GM12872 (cell line): Measurements from ENCODE around the gene CD93.

Experiments used
- TF ChIP-seq, protein P1 (sequence below): IDR thresholded peaks from 3 replicates; pipeline ENCODE4 v1.5.1; 2011; ENCODE audit warnings: low read depth, mild to moderate bottlenecking, low read length, moderate library complexity; ENCODE audit not compliant: insufficient read depth

Gene CD93

DNA sequence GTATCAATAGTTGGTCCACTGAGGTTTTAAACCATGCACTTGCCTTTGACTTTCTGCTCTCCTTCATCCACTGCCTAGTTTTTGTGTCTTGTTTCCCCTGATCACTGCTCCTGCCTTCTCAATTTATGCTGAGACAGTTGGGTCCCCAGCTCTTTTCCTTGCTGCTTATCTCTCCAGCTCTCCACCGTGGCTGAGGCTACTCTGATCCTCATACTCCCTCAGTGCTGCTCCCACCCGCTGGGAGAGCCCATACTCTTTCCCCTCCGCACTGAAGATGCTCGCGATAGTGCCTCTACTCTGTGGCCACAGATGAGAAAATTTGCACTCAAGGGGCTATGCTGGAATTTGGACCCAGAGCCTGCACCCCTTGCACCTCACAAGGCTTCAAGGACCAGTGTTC is 33.2 kb downstream of the CD93 start:
- TF ChIP-seq, protein P1, sequence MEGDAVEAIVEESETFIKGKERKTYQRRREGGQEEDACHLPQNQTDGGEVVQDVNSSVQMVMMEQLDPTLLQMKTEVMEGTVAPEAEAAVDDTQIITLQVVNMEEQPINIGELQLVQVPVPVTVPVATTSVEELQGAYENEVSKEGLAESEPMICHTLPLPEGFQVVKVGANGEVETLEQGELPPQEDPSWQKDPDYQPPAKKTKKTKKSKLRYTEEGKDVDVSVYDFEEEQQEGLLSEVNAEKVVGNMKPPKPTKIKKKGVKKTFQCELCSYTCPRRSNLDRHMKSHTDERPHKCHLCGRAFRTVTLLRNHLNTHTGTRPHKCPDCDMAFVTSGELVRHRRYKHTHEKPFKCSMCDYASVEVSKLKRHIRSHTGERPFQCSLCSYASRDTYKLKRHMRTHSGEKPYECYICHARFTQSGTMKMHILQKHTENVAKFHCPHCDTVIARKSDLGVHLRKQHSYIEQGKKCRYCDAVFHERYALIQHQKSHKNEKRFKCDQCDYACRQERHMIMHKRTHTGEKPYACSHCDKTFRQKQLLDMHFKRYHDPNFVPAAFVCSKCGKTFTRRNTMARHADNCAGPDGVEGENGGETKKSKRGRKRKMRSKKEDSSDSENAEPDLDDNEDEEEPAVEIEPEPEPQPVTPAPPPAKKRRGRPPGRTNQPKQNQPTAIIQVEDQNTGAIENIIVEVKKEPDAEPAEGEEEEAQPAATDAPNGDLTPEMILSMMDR, result no peak

DNA sequence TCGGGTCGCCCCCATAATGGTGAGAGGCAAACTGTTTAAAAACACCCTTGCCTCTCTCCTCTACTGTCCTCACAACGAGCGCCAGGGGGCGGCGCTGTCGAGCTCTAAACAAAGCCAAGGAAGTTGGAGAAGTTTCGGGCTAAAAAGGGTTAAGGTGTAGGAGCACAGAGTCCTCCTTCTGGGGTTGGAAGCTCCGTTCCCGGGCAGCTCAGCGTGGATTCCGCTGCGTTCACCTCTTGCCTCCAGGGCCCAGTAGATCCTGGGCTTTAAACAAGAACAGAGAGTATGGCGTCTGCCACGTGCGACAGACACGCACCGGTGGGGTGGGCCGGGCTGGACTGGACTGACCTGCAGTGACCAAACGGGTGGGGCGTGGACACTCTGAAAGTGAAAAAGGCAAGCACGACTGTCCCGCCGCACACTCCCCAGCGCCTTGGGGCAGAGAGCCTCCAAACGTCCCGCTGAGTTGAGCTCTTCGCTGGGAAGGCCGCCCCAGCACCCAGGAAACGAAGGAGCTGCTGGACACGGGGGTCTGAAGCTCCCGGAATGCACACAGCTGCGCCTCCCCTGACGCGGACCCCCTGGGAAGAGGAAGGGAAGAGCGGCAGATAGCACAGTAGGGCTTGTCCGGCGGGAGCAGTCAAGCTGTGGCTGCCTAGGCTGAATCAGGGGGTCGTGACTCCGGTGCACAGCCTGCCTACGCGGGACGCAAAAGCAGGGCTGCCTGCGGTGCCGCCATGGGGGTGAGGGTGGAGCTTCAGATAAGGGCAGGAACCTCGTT is 35.1 kb downstream of the CD93 start:
- TF ChIP-seq, protein P1, result peak; percentile 41

DNA sequence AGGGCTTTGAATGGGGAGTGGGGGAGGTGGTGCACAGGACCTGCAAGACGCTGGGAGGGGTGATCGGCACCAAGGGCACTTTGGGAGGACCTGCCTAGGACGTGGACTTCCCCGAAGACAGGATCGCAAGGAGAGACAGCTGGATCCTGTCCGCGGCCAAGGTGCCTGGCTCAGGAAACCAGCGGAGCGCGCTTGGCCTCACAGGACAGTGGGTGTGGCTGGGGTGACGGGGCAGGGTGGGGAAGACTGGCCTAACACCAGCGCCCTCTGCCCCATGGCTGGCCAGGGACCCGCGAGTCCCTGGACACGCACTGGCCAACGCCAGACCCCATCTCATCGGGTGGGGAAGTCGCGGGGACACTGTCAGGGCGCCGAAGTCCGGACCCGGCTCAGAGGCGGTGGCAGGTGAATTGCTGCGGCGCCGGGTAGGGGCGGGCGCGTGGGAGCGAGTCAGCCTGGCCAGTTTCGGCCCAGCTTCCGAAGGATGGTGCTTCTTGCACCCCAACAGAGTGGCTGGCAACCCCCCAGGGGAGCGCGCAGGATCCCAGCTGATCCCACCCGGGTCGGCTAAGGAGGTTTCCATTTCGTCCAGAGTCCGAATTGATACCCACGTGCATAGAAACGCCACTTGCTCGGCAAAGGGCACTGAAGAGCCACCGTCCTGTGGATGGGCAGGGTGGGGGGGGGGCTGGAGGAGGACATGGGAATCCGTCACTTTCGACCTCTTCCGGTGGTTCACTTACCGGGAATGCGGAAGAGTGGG is 35.9 kb downstream of the CD93 start:
- TF ChIP-seq, protein P1, result no peak

DNA sequence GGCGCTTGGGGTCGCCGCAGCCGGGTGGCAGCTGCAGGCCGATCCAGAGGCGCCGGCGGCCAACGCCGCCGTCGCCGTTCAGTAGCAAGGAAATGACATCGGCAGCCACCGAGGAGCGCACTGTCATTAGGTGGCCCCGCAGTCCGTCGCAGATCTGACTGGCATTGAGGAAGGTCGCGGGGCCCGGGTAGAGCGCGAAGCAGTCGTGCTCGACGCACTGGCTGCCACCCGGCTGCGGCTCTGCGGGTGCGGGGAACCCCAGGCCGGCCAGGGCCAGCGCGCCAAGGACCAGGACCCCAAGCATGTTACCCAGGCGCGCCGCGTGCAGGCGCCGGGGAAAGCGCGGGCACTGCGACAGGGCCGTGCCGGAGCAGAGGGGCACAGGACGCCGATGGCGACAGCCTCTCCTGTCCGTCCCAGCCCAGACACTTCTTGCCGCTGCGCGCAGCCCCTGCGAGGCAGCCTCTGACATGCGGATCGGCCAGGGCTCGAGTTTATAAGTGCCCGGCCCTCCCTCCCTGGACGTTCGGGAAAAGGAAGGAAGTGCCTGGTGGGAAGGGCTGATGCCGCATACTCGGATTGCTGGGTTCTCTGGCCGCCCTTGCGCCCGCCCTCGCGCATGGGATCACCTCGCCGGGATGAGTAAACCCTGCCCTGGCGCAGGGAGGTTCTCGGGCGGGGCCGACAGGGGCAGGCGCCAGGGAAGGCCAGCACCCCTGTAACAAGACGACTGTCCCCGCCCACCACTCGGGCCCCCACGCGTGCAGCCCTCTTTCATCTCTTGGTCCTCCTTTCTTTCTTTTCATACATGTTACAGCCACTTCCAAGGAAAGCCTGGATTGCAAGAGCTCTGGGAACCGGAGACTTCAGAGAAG is 36.7 kb downstream of the CD93 start, which contains the start of gene THBD:
Gene THBD, minus strand, starts transcription at position 472 of the 875 bp plus-strand sequence. Its CDS starts 168 bp downstream, at position 304.
- TF ChIP-seq, protein P1, result no peak

DNA sequence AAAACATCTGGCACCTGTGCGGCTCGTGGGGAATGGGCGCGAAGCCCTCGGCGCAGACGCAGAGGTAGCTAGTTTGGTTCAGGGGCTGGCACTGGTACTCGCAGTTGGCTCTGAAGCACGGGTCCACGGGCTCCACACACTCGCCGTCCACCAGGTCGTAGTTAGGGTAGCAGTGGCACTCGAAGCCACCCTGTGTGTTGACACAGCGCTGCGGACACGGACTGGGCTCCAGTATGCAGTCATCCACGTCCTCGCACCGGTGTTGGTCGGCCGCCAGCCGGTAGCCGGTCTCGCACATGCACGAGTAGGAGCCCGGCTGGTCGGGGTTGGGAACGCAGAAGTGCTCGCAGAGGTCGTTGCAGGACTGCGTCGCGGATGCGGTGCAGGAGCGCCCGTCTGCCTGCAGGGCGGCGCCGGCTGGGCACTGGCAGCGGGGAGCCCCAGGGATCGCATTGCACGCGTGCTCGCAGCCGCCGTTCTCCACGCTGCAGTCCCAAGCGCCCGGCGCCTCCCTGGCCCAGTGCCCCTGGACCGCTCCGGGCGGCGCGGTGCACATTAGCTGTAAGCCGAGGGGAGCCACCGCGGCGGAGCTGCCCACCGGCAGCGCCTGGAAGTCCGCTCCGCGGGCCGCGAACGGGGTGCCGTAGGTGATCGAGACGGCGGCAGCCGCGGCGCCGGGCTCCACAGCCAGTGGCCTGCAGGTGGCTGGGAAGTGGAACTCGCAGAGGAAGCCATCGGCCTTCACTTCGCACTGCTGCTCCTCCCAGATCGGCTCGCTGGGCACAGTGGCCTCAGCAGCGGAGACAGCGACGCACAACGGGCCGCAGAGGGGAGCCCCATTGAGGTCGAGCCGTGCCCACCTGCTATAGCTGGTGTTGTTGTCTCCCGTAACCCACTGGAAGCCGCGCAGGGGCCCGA is 37.6 kb downstream of the CD93 start:
- TF ChIP-seq, protein P1, result peak; percentile 39; the same call in 2 of the 3 replicates

DNA sequence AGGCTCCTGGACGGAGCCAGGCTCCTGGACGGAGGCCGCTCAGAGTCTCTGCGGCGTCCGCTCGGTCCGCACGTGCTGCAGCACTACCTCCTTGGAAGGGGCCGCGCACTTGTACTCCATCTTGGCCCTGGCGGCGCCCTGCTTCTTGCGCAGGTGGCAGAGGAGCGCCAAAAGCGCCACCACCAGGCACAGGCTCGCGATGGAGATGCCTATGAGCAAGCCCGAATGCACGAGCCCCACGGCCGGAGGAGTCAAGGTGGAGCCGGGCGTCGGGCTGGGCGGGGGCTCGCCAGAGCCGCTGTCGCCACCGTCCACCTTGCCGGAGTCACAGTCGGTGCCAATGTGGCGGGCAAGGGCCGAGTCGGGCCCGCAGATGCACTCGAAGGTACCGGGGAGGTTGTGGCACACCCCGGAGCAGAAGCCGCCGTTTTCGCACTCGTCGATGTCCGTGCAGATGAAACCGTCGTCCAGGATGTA is 38.3 kb downstream of the CD93 start:
- TF ChIP-seq, protein P1, result no peak
